HCT116 (cell line): ENCODE measurements around the gene PALB2. TPM values are rescaled to one million over a fixed set of nuclear protein-coding genes. Genes with fewer than 3 reads are reported as not detected.

ENCODE experiments used
- ATAC-seq: fragments of 200-7000 bp; cut with Tn5 transposase; 2 replicates; pipeline ENCODE4 v1.9.1; 2020; ENCODE audit warnings: mild to moderate bottlenecking, moderate library complexity
- BruUV-seq: library from RNA; stranded (reverse); fragments of 400-500 nt; replicated peaks from 2 replicates; lab custom pipeline; 2021; lab: Mats Ljungman, UMichigan
- CTCF ChIA-PET: fragments of 300-600 bp; sonication (Branson Sonifier 250); formaldehyde crosslinking; loops from one replicate; lab custom pipeline; 2021; ENCODE audit warnings: antibody characterized with exemption; lab: Charles Lee
- POLR2A ChIA-PET: fragments of 300-600, 350-600 bp; sonication (Branson Sonifier 250); formaldehyde crosslinking; loops from one replicate; lab custom pipeline; 2021; ENCODE audit warnings: antibody characterized with exemption; lab: Charles Lee
- RAD21 ChIA-PET, 2 experiments: fragments of 300-600 bp; sonication (Branson Sonifier 250); formaldehyde crosslinking; loops; one replicate each; lab custom pipeline; 2023; ENCODE audit warnings: low total read pairs in 2 of 2; ENCODE audit not compliant: uncharacterized antibody in 2 of 2, unreplicated experiment in 2 of 2, low non-redundant PET in 1 of 2; lab: Charles Lee
- DNase-seq: peaks from one replicate; pipeline ENCODE4 v3.0.0-alpha.2; 2010; ENCODE audit warnings: low read depth, low spot score
- H2AFZ ChIP-seq: fragments of 200-600 bp; shearing (Covaris generic), sonication (generic); 2 replicates; pipeline ENCODE4 v1.6.1; 2017; ENCODE audit warnings: low read depth, mixed run types, mixed read lengths, antibody characterized with exemption, low read length; ENCODE audit not compliant: poor library complexity, severe bottlenecking
- H3K27ac ChIP-seq: 2 replicates; pipeline ENCODE4 v1.5.1; 2012; ENCODE audit warnings: low read depth, low read length
- H3K27me3 ChIP-seq: fragments of 200-600 bp; sonication (generic); 2 replicates; pipeline ENCODE4 v1.6.1; 2016; ENCODE audit warnings: mixed run types, low read length, mixed read lengths; ENCODE audit not compliant: insufficient read depth
- H3K36me3 ChIP-seq, 2 experiments: fragments of 200-500 bp in 1 of 2; fragments of 200-600 bp in 1 of 2; sonication (Bioruptor generic) in 1 of 2; sonication (generic) in 1 of 2; 2 replicates each; pipeline versions ENCODE4 v1.5.1 to v1.6.1; 2014 to 2016; ENCODE audit warnings: low read length in 2 of 2, inconsistent platforms in 1 of 2, mixed read lengths in 1 of 2, mixed run types in 1 of 2; ENCODE audit not compliant: insufficient read depth in 2 of 2, control insufficient read depth in 1 of 2
- H3K4me1 ChIP-seq, 2 experiments: fragments of 200-600 bp in 1 of 2; sonication (generic) in 1 of 2; 2 replicates each; pipeline versions ENCODE4 v1.5.1 to v1.6.1; 2012 to 2017; ENCODE audit warnings: low read length in 2 of 2, inconsistent platforms in 1 of 2, mild to moderate bottlenecking in 1 of 2, mixed read lengths in 1 of 2, mixed run types in 1 of 2, moderate library complexity in 1 of 2; ENCODE audit not compliant: insufficient read depth in 2 of 2, control insufficient read depth in 1 of 2
- H3K4me2 ChIP-seq: fragments of 200-600 bp; sonication (generic); 2 replicates; pipeline ENCODE4 v1.6.1; 2017; ENCODE audit warnings: mixed run types, low read length, mixed read lengths
- H3K4me3 ChIP-seq, 2 experiments: fragments of 200-600 bp in 1 of 2; sonication (generic) in 1 of 2; replicated peaks in 1 of 2; 2 replicates each; pipeline ENCODE4 v1.5.1; 2011 to 2016; ENCODE audit warnings: low read length in 2 of 2, control low read depth in 1 of 2, low read depth in 1 of 2, mild to moderate bottlenecking in 1 of 2, mixed read lengths in 1 of 2, mixed run types in 1 of 2
- H3K79me2 ChIP-seq: fragments of 200-600 bp; sonication (generic); 2 replicates; pipeline ENCODE4 v1.6.1; 2017; ENCODE audit warnings: mild to moderate bottlenecking, mixed run types, low read length, moderate library complexity, mixed read lengths; ENCODE audit not compliant: insufficient read depth
- H3K9ac ChIP-seq: fragments of 200-600 bp; sonication (generic); 2 replicates; pipeline ENCODE4 v1.6.1; 2016; ENCODE audit warnings: low read length, mixed read lengths
- H3K9me2 ChIP-seq: fragments of 200-600 bp; sonication (generic), shearing (Covaris generic); 2 replicates; pipeline ENCODE4 v1.6.1; 2017; ENCODE audit warnings: mixed run types, mild to moderate bottlenecking, moderate library complexity; ENCODE audit not compliant: insufficient read depth
- H3K9me3 ChIP-seq, 2 experiments: fragments of 200-500 bp in 1 of 2; fragments of 200-600 bp in 1 of 2; sonication (Bioruptor generic) in 1 of 2; sonication (generic) in 1 of 2; 2 replicates each; pipeline ENCODE4 v1.6.1; 2014 to 2017; ENCODE audit warnings: low read length in 2 of 2, mixed read lengths in 2 of 2, inconsistent platforms in 1 of 2, low read depth in 1 of 2, mild to moderate bottlenecking in 1 of 2, mixed run types in 1 of 2, moderate library complexity in 1 of 2; ENCODE audit not compliant: control insufficient read depth in 1 of 2, insufficient read depth in 1 of 2
- H4K20me1 ChIP-seq: fragments of 200-600 bp; sonication (generic), shearing (Covaris generic); 2 replicates; pipeline ENCODE4 v1.6.1; 2017; ENCODE audit warnings: mixed run types, mild to moderate bottlenecking, moderate library complexity; ENCODE audit not compliant: insufficient read depth
- POLR2AphosphoS5 ChIP-seq: IDR thresholded peaks from 2 replicates; pipeline ENCODE4 v1.6.1; 2011; ENCODE audit warnings: mild to moderate bottlenecking, low read depth, low read length, moderate library complexity
- TCF7L2 ChIP-seq: IDR thresholded peaks from 2 replicates; pipeline ENCODE4 v1.7.0; 2011; ENCODE audit warnings: borderline replicate concordance, inconsistent platforms; ENCODE audit not compliant: insufficient read depth, insufficient read length; ENCODE audit errors: extremely low read depth
- intact Hi-C: fragments of 100-400 bp; cut with micrococcal nuclease; formaldehyde crosslinking; loops from 2 replicates; pipeline ENCODE4 v1.10.0; 2022
- total RNA-seq: library from RNA; stranded (reverse); gene quantifications from one replicate; pipeline ENCODE4 v1.2.1, GENCODE V29; 2021; ENCODE audit not compliant: unreplicated experiment
- TF ChIP-seq, protein P1 (sequence below), 3 experiments: fragments of 200-600 bp in 1 of 3; sonication (generic) in 1 of 3; IDR thresholded peaks in 2 of 3; conservative IDR thresholded peaks in 1 of 3; 2 replicates each; pipeline ENCODE4 v1.5.1; 2012 to 2017; ENCODE audit warnings: low read depth in 2 of 3, low read length in 2 of 3, antibody characterized with exemption in 1 of 3, borderline replicate concordance in 1 of 3, control low read depth in 1 of 3, mild to moderate bottlenecking in 1 of 3, mixed read lengths in 1 of 3, mixed run types in 1 of 3, moderate library complexity in 1 of 3; ENCODE audit not compliant: insufficient read depth in 1 of 3
- TF ChIP-seq, protein P2 (sequence below): IDR thresholded peaks from 2 replicates; pipeline ENCODE4 v1.6.1; 2012; ENCODE audit warnings: low read depth

PALB2 gene
- total RNA-seq, 1 experiment from 2014 or later: 15.6 TPM

DNA sequence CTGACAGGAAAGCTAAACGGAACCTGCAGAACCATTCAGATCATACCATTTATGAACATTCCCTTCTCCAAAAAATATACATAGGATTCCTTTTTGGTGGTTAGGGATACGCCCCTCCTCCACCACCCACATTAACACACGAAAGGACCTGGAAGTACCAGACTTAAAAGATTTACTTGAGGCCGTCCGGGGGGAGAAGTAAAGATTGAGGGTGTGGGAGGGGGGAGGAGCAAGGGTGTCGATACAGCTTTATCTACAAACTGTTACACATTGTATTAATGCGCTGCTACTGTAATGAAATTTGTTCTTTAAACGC lies 537 bp downstream of the PALB2 start:
- no peak overlapping the region for H2AFZ ChIP-seq
- no peak for TF ChIP-seq TCF7L2
- TF ChIP-seq, protein P1, sequence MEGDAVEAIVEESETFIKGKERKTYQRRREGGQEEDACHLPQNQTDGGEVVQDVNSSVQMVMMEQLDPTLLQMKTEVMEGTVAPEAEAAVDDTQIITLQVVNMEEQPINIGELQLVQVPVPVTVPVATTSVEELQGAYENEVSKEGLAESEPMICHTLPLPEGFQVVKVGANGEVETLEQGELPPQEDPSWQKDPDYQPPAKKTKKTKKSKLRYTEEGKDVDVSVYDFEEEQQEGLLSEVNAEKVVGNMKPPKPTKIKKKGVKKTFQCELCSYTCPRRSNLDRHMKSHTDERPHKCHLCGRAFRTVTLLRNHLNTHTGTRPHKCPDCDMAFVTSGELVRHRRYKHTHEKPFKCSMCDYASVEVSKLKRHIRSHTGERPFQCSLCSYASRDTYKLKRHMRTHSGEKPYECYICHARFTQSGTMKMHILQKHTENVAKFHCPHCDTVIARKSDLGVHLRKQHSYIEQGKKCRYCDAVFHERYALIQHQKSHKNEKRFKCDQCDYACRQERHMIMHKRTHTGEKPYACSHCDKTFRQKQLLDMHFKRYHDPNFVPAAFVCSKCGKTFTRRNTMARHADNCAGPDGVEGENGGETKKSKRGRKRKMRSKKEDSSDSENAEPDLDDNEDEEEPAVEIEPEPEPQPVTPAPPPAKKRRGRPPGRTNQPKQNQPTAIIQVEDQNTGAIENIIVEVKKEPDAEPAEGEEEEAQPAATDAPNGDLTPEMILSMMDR (IDR thresholded peaks at IDR 0.05 in 2 of 3, conservative IDR thresholded peaks at IDR 0.05 in 1 of 3; ENCODE audit: borderline replicate concordance in 1 of 3, insufficient read depth in 1 of 3, low read depth in 2 of 3, low read length in 2 of 3): no peak
- H3K36me3 ChIP-seq: peaks cover 9 to 16% of the 10 kb centered on the region in 2 experiments
- ChIA-PET POLR2A (no interaction called here), CTCF (interaction anchor here (3.0 kb wide), 1 partner anchor 44 kb away, joined by 7 read pairs; the partner anchor contains the start of gene NDUFAB1), RAD21 (no interaction called here)
- peak overlapping the region; percentile 70 for H3K27ac ChIP-seq
- H3K9me3 ChIP-seq: no peaks in the 10 kb centered on the region
- peaks cover 2 to 23% of the 10 kb centered on the region in 2 experiments; a peak in 3 of 4 replicates for H3K4me1 ChIP-seq
- ATAC-seq (peak; percentile 16), DNase-seq (no peak)
- H3K79me2 ChIP-seq: peaks cover 57% of the 10 kb centered on the region
- no peaks in the 10 kb centered on the region for H3K9me2 ChIP-seq
- intact Hi-C loops: loop anchor here (2.0 kb wide), 1 partner anchor 44 kb away; the partner anchor contains the start of gene NDUFAB1
- no peaks in the 10 kb centered on the region for H4K20me1 ChIP-seq
- H3K9ac ChIP-seq: peak overlapping the region; percentile 85
- BruUV-seq: no TSS peak
- peak overlapping the region; percentile 90 for H3K4me2 ChIP-seq
- peak overlapping the region; percentile 70 to 100 for H3K4me3 ChIP-seq
- H3K27me3 ChIP-seq: no peaks in the 10 kb centered on the region

DNA sequence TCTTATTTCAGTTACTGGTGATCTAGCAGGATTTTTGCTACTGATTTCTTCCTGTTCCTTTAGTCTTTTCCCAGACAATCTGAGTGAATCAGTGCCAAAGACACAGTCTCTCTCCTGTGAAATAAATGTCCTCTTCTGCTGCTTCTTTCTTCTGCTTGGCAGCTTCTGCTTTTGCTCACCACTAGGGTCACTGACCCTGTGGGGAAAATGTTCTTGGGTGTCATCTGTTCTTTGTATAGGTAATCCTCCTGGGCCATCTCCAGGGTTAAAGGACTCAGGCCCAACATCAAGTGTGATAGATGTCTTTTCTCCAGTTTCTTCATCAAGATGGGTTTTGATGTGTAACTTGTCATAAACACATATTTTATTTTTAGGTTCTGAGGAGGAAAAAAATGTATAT lies 5.2 kb downstream of the PALB2 start:
- ChIA-PET POLR2A (no interaction called here), CTCF (no interaction called here), RAD21 (no interaction called here)
- Histone ChIP-seq H3K9me2 (no peaks in the 10 kb centered on the region), H3K9me3 (no peaks in the 10 kb centered on the region), H4K20me1 (no peaks in the 10 kb centered on the region), H3K4me1 (peaks cover 0 to 13% of the 10 kb centered on the region in 2 experiments; a peak in 2 of 4 replicates), H3K9ac (no peak overlapping the region), H2AFZ (no peak overlapping the region), H3K27me3 (no peaks in the 10 kb centered on the region), H3K4me3 (no peak overlapping the region), H3K79me2 (peaks cover 25% of the 10 kb centered on the region), H3K27ac (no peak overlapping the region), H3K36me3 (peaks cover 14 to 19% of the 10 kb centered on the region in 2 experiments), H3K4me2 (no peak overlapping the region)
- ATAC-seq (no peak), DNase-seq (no peak)
- TF ChIP-seq POLR2AphosphoS5: no peak
- TF ChIP-seq, protein P2, sequence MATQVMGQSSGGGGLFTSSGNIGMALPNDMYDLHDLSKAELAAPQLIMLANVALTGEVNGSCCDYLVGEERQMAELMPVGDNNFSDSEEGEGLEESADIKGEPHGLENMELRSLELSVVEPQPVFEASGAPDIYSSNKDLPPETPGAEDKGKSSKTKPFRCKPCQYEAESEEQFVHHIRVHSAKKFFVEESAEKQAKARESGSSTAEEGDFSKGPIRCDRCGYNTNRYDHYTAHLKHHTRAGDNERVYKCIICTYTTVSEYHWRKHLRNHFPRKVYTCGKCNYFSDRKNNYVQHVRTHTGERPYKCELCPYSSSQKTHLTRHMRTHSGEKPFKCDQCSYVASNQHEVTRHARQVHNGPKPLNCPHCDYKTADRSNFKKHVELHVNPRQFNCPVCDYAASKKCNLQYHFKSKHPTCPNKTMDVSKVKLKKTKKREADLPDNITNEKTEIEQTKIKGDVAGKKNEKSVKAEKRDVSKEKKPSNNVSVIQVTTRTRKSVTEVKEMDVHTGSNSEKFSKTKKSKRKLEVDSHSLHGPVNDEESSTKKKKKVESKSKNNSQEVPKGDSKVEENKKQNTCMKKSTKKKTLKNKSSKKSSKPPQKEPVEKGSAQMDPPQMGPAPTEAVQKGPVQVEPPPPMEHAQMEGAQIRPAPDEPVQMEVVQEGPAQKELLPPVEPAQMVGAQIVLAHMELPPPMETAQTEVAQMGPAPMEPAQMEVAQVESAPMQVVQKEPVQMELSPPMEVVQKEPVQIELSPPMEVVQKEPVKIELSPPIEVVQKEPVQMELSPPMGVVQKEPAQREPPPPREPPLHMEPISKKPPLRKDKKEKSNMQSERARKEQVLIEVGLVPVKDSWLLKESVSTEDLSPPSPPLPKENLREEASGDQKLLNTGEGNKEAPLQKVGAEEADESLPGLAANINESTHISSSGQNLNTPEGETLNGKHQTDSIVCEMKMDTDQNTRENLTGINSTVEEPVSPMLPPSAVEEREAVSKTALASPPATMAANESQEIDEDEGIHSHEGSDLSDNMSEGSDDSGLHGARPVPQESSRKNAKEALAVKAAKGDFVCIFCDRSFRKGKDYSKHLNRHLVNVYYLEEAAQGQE: no peak
- intact Hi-C loops: no loop called here
- BruUV-seq: no TSS peak
